LNCAP (cell line): ENCODE measurements around the gene ITGAE.

Source experiments
- CTCF ChIP-seq: fragments of 450-650 bp; IDR thresholded peaks from 2 replicates; pipeline ENCODE4 v1.5.1; 2017; ENCODE audit warnings: mild to moderate bottlenecking

The ITGAE gene

GRCh38 chr17:3695129-3695722 is 105.8 kb downstream of the ITGAE start:
- TF ChIP-seq CTCF = no peak

- no peak for TF ChIP-seq CTCF
These were observed 107.2 kb downstream of the ITGAE start for GRCh38 chr17:3693829-3694231.

GRCh38 chr17:3693141-3693540 is 107.8 kb downstream of the ITGAE start:
- TF ChIP-seq CTCF = no peak

- TF ChIP-seq CTCF = no peak
These were observed 108.6 kb downstream of the ITGAE start for GRCh38 chr17:3692346-3692745.

GRCh38 chr17:3691617-3692067 is 109.3 kb downstream of the ITGAE start:
- no peak for TF ChIP-seq CTCF

DNA sequence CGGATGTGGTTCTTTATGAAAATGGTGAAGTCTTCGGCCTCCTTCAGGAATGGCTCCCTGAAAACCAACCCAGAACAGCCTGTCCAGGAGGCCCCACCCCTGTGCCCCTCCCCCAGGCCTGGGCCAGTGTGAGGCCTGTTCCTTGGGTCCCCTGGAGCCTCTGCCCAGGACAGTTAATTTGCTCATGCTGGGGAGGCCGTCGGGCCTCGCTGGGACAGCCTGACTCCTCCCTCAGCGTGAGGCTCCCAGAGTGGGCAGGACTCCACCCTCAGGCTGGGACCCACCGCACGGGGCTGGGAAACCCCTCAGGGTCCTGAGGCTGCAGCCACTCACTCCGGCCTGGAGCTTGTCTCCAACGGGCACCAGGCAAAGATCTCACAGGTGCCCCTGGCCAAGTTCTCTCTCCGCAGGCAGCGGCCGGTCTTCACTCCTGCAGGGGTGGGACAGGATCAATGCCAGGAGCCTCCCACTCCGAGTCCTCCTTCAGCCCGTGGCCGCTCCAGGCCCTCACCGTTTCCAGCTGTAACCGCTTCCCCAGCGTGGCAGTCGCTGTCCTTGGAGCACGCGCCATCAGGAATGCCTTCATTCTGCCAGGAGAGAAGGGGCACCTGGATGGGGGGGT is 110.8 kb downstream of the ITGAE start:
- TF ChIP-seq CTCF = no peak

- no peak for TF ChIP-seq CTCF
These were observed 111.5 kb downstream of the ITGAE start for GRCh38 chr17:3689262-3690093.
